ENCODE results near the gene SPTBN5. TPM values are rescaled to one million over a fixed set of nuclear protein-coding genes. Genes with fewer than 3 reads are reported as not detected.

The SPTBN5 gene
- total RNA-seq, 1 donor from 2014 or later: 0.17 TPM

GRCh38 chr15:41805711-41806110 lies 88.1 kb downstream of the SPTBN5 start:
- no peak for TF ChIP-seq CTCF (IDR thresholded peaks at IDR 0.05; ENCODE audit: insufficient read depth, low read length, poor library complexity, severe bottlenecking)
- H3K27me3 ChIP-seq (ENCODE audit: control insufficient read depth, insufficient read depth, low read length): no peaks in the 10 kb centered on the region
- peaks cover 2% of the 10 kb centered on the region for H3K36me3 ChIP-seq (ENCODE audit: control insufficient read depth, insufficient read depth, low read length)
- no peak for DNase-seq (ENCODE audit: low read depth)
- H3K4me3 ChIP-seq (ENCODE audit: low read depth, low read length): no peak overlapping the region

- H3K36me3 ChIP-seq (ENCODE audit: control insufficient read depth, insufficient read depth, low read length): peaks cover 3% of the 10 kb centered on the region
- no peaks in the 10 kb centered on the region for H3K27me3 ChIP-seq (ENCODE audit: control insufficient read depth, insufficient read depth, low read length)
- no peak overlapping the region for H3K4me3 ChIP-seq (ENCODE audit: low read depth, low read length)
- no peak for DNase-seq (ENCODE audit: low read depth)
- TF ChIP-seq CTCF (IDR thresholded peaks at IDR 0.05; ENCODE audit: insufficient read depth, low read length, poor library complexity, severe bottlenecking): no peak
Observed at GRCh38 chr15:41804916-41805666, 88.8 kb downstream of the SPTBN5 start.

- Histone ChIP-seq H3K36me3 (ENCODE audit: control insufficient read depth, insufficient read depth, low read length) (peaks cover 3% of the 10 kb centered on the region), H3K4me3 (ENCODE audit: low read depth, low read length) (no peak overlapping the region), H3K27me3 (ENCODE audit: control insufficient read depth, insufficient read depth, low read length) (no peaks in the 10 kb centered on the region)
- TF ChIP-seq CTCF (IDR thresholded peaks at IDR 0.05; ENCODE audit: insufficient read depth, low read length, poor library complexity, severe bottlenecking): no peak
- DNase-seq (ENCODE audit: low read depth): no peak
Observed at GRCh38 chr15:41804361-41804760, 89.5 kb downstream of the SPTBN5 start.

GRCh38 chr15:41801850-41802455 lies 91.9 kb downstream of the SPTBN5 start:
- Histone ChIP-seq H3K36me3 (ENCODE audit: control insufficient read depth, insufficient read depth, low read length) (peaks cover 3% of the 10 kb centered on the region), H3K4me3 (ENCODE audit: low read depth, low read length) (no peak overlapping the region), H3K27me3 (ENCODE audit: control insufficient read depth, insufficient read depth, low read length) (no peaks in the 10 kb centered on the region)
- DNase-seq (ENCODE audit: low read depth): no peak
- TF ChIP-seq CTCF (IDR thresholded peaks at IDR 0.05; ENCODE audit: insufficient read depth, low read length, poor library complexity, severe bottlenecking): no peak

GRCh38 chr15:41801185-41801584 lies 92.7 kb downstream of the SPTBN5 start:
- Histone ChIP-seq H3K27me3 (ENCODE audit: control insufficient read depth, insufficient read depth, low read length) (no peaks in the 10 kb centered on the region), H3K4me3 (ENCODE audit: low read depth, low read length) (no peak overlapping the region), H3K36me3 (ENCODE audit: control insufficient read depth, insufficient read depth, low read length) (peaks cover 3% of the 10 kb centered on the region)
- TF ChIP-seq CTCF (IDR thresholded peaks at IDR 0.05; ENCODE audit: insufficient read depth, low read length, poor library complexity, severe bottlenecking): no peak
- DNase-seq (ENCODE audit: low read depth): no peak

- Histone ChIP-seq H3K36me3 (ENCODE audit: control insufficient read depth, insufficient read depth, low read length) (peaks cover 3% of the 10 kb centered on the region), H3K27me3 (ENCODE audit: control insufficient read depth, insufficient read depth, low read length) (no peaks in the 10 kb centered on the region), H3K4me3 (ENCODE audit: low read depth, low read length) (no peak overlapping the region)
- TF ChIP-seq CTCF (IDR thresholded peaks at IDR 0.05; ENCODE audit: insufficient read depth, low read length, poor library complexity, severe bottlenecking): no peak
- no peak for DNase-seq (ENCODE audit: low read depth)
Observed at GRCh38 chr15:41799488-41799805, 94.4 kb downstream of the SPTBN5 start.
